ENCODE measurements around the gene DVL1.

The DVL1 gene

GRCh38 chr1:1286313-1287261, 62.6 kb downstream of the DVL1 start:
- Histone ChIP-seq H3K9me3 (ENCODE audit: insufficient read depth, low read length) (no peaks in the 10 kb centered on the region), H3K79me2 (ENCODE audit: low read length) (no peaks in the 10 kb centered on the region), H3K36me3 (replicated peaks; ENCODE audit: low read depth, low read length) (no peaks in the 10 kb centered on the region), H3K4me3 (ENCODE audit: low read length) (no peak overlapping the region), H2AFZ (ENCODE audit: low read depth, low read length) (no peak overlapping the region), H4K20me1 (ENCODE audit: insufficient read depth, low read length) (no peaks in the 10 kb centered on the region), H3K4me1 (ENCODE audit: low read length) (peaks cover 3% of the 10 kb centered on the region; the same call in 1 of the 2 replicates), H3K9ac (ENCODE audit: low read length) (no peak overlapping the region), H3K27ac (ENCODE audit: low read length) (no peak overlapping the region), H3K27me3 (ENCODE audit: low read depth, low read length) (no peaks in the 10 kb centered on the region), H3K4me2 (ENCODE audit: low read length) (no peak overlapping the region)
- TF ChIP-seq CTCF (IDR thresholded peaks at IDR 0.05; ENCODE audit: low read depth, low read length) (no peak), EZH2phosphoT487 (IDR thresholded peaks at IDR 0.05; ENCODE audit: low read depth) (no peak)

DNA sequence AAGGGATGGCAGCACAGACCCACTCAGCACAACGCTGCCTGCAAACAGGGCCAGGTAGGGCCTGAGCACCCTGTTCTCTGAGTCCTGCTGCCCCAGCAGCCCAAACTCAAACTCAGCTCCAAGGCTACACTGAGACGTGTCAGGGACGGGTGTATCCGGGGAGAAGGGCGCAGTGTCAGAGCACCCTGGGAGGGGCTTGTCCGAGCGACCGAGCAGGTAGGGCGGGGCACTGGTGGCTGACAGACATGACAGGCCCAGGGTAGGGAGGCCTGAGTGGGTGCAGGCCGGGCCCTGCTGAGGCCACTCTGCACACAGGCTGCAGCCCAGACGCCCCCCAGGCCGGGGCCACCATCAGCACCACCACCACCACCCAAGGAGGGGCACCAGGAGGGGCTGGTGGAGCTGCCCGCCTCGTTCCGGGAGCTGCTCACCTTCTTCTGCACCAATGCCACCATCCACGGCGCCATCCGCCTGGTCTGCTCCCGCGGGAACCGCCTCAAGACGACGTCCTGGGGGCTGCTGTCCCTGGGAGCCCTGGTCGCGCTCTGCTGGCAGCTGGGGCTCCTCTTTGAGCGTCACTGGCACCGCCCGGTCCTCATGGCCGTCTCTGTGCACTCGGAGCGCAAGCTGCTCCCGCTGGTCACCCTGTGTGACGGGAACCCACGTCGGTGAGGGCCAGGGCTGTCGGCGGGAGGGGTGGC, 63.5 kb downstream of the DVL1 start:
- Histone ChIP-seq H4K20me1 (ENCODE audit: insufficient read depth, low read length) (no peaks in the 10 kb centered on the region), H3K36me3 (replicated peaks; ENCODE audit: low read depth, low read length) (no peaks in the 10 kb centered on the region), H3K79me2 (ENCODE audit: low read length) (no peaks in the 10 kb centered on the region), H3K4me3 (ENCODE audit: low read length) (no peak overlapping the region), H3K4me2 (ENCODE audit: low read length) (no peak overlapping the region), H3K27me3 (ENCODE audit: low read depth, low read length) (no peaks in the 10 kb centered on the region), H3K9me3 (ENCODE audit: insufficient read depth, low read length) (no peaks in the 10 kb centered on the region), H3K27ac (ENCODE audit: low read length) (no peak overlapping the region), H3K9ac (ENCODE audit: low read length) (no peak overlapping the region), H3K4me1 (ENCODE audit: low read length) (peaks cover 3% of the 10 kb centered on the region; the same call in 1 of the 2 replicates), H2AFZ (ENCODE audit: low read depth, low read length) (no peak overlapping the region)
- TF ChIP-seq CTCF (IDR thresholded peaks at IDR 0.05; ENCODE audit: low read depth, low read length), result no peak

Measured in OCI-LY3 (cell line).